Mammary epithelial cell (primary cell): Measurements from ENCODE around the gene COPS7B.

Experiments used
- EZH2 ChIP-seq: IDR thresholded peaks from 2 replicates; pipeline ENCODE4 v1.6.1; 2012; ENCODE audit warnings: low read length, inconsistent platforms, borderline replicate concordance
- TF ChIP-seq, protein P1 (sequence below), 2 donors: IDR thresholded peaks in 1 of 2; conservative IDR thresholded peaks in 1 of 2; 2 replicates each; pipeline ENCODE4 v1.5.1; 2011 to 2012; ENCODE audit warnings: inconsistent platforms in 2 of 2, low read length in 2 of 2, mild to moderate bottlenecking in 2 of 2, control low read depth in 1 of 2, low read depth in 1 of 2; ENCODE audit not compliant: insufficient read depth in 1 of 2; ENCODE audit errors: extremely low read depth in 1 of 2

GRCh38 chr2:231786917-231787292 is 660 bp downstream of the COPS7B start:
- no peak for TF ChIP-seq EZH2
- TF ChIP-seq, protein P1, sequence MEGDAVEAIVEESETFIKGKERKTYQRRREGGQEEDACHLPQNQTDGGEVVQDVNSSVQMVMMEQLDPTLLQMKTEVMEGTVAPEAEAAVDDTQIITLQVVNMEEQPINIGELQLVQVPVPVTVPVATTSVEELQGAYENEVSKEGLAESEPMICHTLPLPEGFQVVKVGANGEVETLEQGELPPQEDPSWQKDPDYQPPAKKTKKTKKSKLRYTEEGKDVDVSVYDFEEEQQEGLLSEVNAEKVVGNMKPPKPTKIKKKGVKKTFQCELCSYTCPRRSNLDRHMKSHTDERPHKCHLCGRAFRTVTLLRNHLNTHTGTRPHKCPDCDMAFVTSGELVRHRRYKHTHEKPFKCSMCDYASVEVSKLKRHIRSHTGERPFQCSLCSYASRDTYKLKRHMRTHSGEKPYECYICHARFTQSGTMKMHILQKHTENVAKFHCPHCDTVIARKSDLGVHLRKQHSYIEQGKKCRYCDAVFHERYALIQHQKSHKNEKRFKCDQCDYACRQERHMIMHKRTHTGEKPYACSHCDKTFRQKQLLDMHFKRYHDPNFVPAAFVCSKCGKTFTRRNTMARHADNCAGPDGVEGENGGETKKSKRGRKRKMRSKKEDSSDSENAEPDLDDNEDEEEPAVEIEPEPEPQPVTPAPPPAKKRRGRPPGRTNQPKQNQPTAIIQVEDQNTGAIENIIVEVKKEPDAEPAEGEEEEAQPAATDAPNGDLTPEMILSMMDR (conservative IDR thresholded peaks at IDR 0.05 in 1 of 2, IDR thresholded peaks at IDR 0.05 in 1 of 2; ENCODE audit: extremely low read depth in 1 of 2, insufficient read depth in 1 of 2, low read depth in 1 of 2, low read length in 2 of 2): no peak
